ENCODE data around the gene GDF10. TPM values are rescaled to one million over a fixed set of nuclear protein-coding genes. Genes with fewer than 3 reads are reported as not detected.

The GDF10 gene
- total and polyA plus RNA-seq, 2 of the 13 experiments (the other 11 are each of a cell fraction or from before 2014, with no cell fraction given) = 0.03 TPM; not detected in 1

GRCh38 chr10:47318706-47319105 is 18.7 kb downstream of the GDF10 start:
- no peak overlapping the region for H3K9ac ChIP-seq (ENCODE audit: insufficient read depth, low read depth, low read length)
- peak; percentile 53; the same call in 1 of the 2 replicates for TF ChIP-seq NFYC (CRISPR knock-in tag; IDR thresholded peaks at IDR 0.05)
- no peak for TF ChIP-seq JUN (CRISPR knock-in tag; IDR thresholded peaks at IDR 0.05)
- peak; percentile 64 for TF ChIP-seq NFYB (CRISPR knock-in tag; IDR thresholded peaks at IDR 0.05)
- 23% methylated on average over 9 of the region's 9 CpGs for WGBS (ENCODE audit: low lambda C conversion rate)
- BruUV-seq (replicated peaks) = no TSS peak
- H2AFZ ChIP-seq (ENCODE audit: low read length) = no peak overlapping the region
- FAIRE-seq = no peak
- no peak for ATAC-seq
- ChIA-PET POLR2A (no interaction called here), CTCF (ENCODE audit: low intra/inter-chr PET ratio, low total read pairs) (no interaction called here)
- no peak overlapping the region for H3K4me3 ChIP-seq (replicated peaks in 1 of 3; ENCODE audit: insufficient read depth in 1 of 3, low read depth in 2 of 3, low read length in 3 of 3)
- H3K4me1 ChIP-seq (ENCODE audit: insufficient read depth, low read length) = no peaks in the 10 kb centered on the region
- peak; percentile 3 for DNase-seq (ENCODE audit: low spot score)
- H4K20me1 ChIP-seq (ENCODE audit: insufficient read depth, low read length) = no peaks in the 10 kb centered on the region
- no peaks in the 10 kb centered on the region for H3K79me2 ChIP-seq (ENCODE audit: insufficient read depth, low read length)
- H3K27ac ChIP-seq (ENCODE audit: extremely low read length, insufficient read depth, low read length) = no peak overlapping the region
- intact Hi-C loops (cut with micrococcal nuclease; ENCODE audit: unreplicated experiment) = no loop called here
- H3K36me3 ChIP-seq (replicated peaks in 1 of 2; ENCODE audit: control insufficient read depth in 1 of 2, insufficient read depth in 2 of 2, low read length in 2 of 2) = no peaks in the 10 kb centered on the region
- H3K4me2 ChIP-seq (ENCODE audit: low read depth, low read length) = no peak overlapping the region
- no peaks in the 10 kb centered on the region for H3K9me3 ChIP-seq (ENCODE audit: low read length)
- peaks cover 0 to 8% of the 10 kb centered on the region in 2 experiments; a peak in 2 of 5 replicates for H3K27me3 ChIP-seq (ENCODE audit: control insufficient read depth in 1 of 2, insufficient read depth in 2 of 2, low read length in 2 of 2)
- in situ Hi-C loops (cut with HindIII; ENCODE audit: extremely low pct_ligation_motif_present, low pct_unique_long_range_greater_than_20kb) = no loop called here

GRCh38 chr10:47319784-47320183 is 19.8 kb downstream of the GDF10 start:
- BruUV-seq (replicated peaks) = no TSS peak
- Histone ChIP-seq H2AFZ (ENCODE audit: low read length) (no peak overlapping the region), H4K20me1 (ENCODE audit: insufficient read depth, low read length) (no peaks in the 10 kb centered on the region), H3K4me2 (ENCODE audit: low read depth, low read length) (no peak overlapping the region), H3K4me1 (ENCODE audit: insufficient read depth, low read length) (no peaks in the 10 kb centered on the region), H3K79me2 (ENCODE audit: insufficient read depth, low read length) (no peaks in the 10 kb centered on the region), H3K27me3 (ENCODE audit: control insufficient read depth in 1 of 2, insufficient read depth in 2 of 2, low read length in 2 of 2) (peaks cover 0 to 8% of the 10 kb centered on the region in 2 experiments; a peak in 2 of 5 replicates), H3K9ac (ENCODE audit: insufficient read depth, low read depth, low read length) (no peak overlapping the region), H3K4me3 (replicated peaks in 1 of 3; ENCODE audit: insufficient read depth in 1 of 3, low read depth in 2 of 3, low read length in 3 of 3) (no peak overlapping the region), H3K27ac (ENCODE audit: extremely low read length, insufficient read depth, low read length) (no peak overlapping the region), H3K36me3 (replicated peaks in 1 of 2; ENCODE audit: control insufficient read depth in 1 of 2, insufficient read depth in 2 of 2, low read length in 2 of 2) (no peaks in the 10 kb centered on the region), H3K9me3 (ENCODE audit: low read length) (no peaks in the 10 kb centered on the region)
- DNase-seq (ENCODE audit: low spot score) (no peak), ATAC-seq (no peak), FAIRE-seq (no peak)
- 17% methylated on average over 3 of the region's 8 CpGs for WGBS (ENCODE audit: low lambda C conversion rate)
- intact Hi-C loops (cut with micrococcal nuclease; ENCODE audit: unreplicated experiment) (no loop called here), in situ Hi-C loops (cut with HindIII; ENCODE audit: extremely low pct_ligation_motif_present, low pct_unique_long_range_greater_than_20kb) (no loop called here)
- POLR2A ChIA-PET = no interaction called here
- TF ChIP-seq ATF1 (CRISPR knock-in tag; IDR thresholded peaks at IDR 0.05) (no peak), MED8 (CRISPR knock-in tag; IDR thresholded peaks at IDR 0.05; ENCODE audit: insufficient replicate concordance) (no peak), MEIS1 (CRISPR knock-in tag; IDR thresholded peaks at IDR 0.05; ENCODE audit: borderline replicate concordance) (no peak), KLF11 (CRISPR knock-in tag; IDR thresholded peaks at IDR 0.05) (no peak), RARG (CRISPR knock-in tag; IDR thresholded peaks at IDR 0.05; ENCODE audit: low read depth) (no peak), KLF16 (CRISPR knock-in tag; IDR thresholded peaks at IDR 0.05) (no peak), AGO2 (optimal IDR thresholded peaks at IDR 0.05; ENCODE audit: low read depth, low read length) (no peak), GTF2F1 (IDR thresholded peaks at IDR 0.05; ENCODE audit: low read length) (no peak), POLR2A (IDR thresholded peaks at IDR 0.05; ENCODE audit: insufficient read depth in 1 of 2, low read depth in 2 of 2, low read length in 2 of 2) (no peak), SIN3A (IDR thresholded peaks at IDR 0.05; ENCODE audit: borderline replicate concordance, low read depth, low read length) (no peak), ZNF281 (CRISPR knock-in tag; IDR thresholded peaks at IDR 0.05; ENCODE audit: borderline replicate concordance) (no peak), MTA3 (CRISPR knock-in tag; IDR thresholded peaks at IDR 0.05) (no peak)
- CTCF ChIA-PET (ENCODE audit: low intra/inter-chr PET ratio, low total read pairs) = no interaction called here

All from HepG2 (cell line).